Ecto neural progenitor cell (in vitro differentiated cells): ENCODE results near the gene CDX1.

Experiments used
- DNase-seq: peaks from one replicate; pipeline ENCODE4 v3.0.0-alpha.2; 2018; ENCODE audit warnings: low spot score

The CDX1 gene

GRCh38 chr5:150184006-150184405, 17.4 kb downstream of the CDX1 start:
- no peak for DNase-seq

GRCh38 chr5:150184990-150185912, 18.7 kb downstream of the CDX1 start:
- no peak for DNase-seq

GRCh38 chr5:150186137-150186536, 19.6 kb downstream of the CDX1 start:
- no peak for DNase-seq

GRCh38 chr5:150186897-150187296, 20.3 kb downstream of the CDX1 start:
- no peak for DNase-seq

GRCh38 chr5:150188146-150188842, 21.7 kb downstream of the CDX1 start:
- DNase-seq: no peak

GRCh38 chr5:150189326-150189725, 22.7 kb downstream of the CDX1 start:
- DNase-seq: no peak

- no peak for DNase-seq
Observed at GRCh38 chr5:150189728-150190502, 23.3 kb downstream of the CDX1 start, which contains the start of gene SLC6A7. SLC6A7 (plus strand) TSS chr5:150190062; CDS start chr5:150190328, 266 bp downstream.

GRCh38 chr5:150190503-150190979, 24.0 kb downstream of the CDX1 start:
- no peak for DNase-seq

GRCh38 chr5:150190987-150191386, 24.4 kb downstream of the CDX1 start:
- no peak for DNase-seq

- no peak for DNase-seq
Observed at GRCh38 chr5:150192462-150192861, 25.9 kb downstream of the CDX1 start.

- no peak for DNase-seq
Observed at GRCh38 chr5:150195736-150196485, 29.3 kb downstream of the CDX1 start.

GRCh38 chr5:150196514-150196913, 29.9 kb downstream of the CDX1 start:
- DNase-seq: no peak

- no peak for DNase-seq
Observed at GRCh38 chr5:150196986-150197385, 30.4 kb downstream of the CDX1 start.

GRCh38 chr5:150197476-150197875, 30.9 kb downstream of the CDX1 start:
- no peak for DNase-seq

- no peak for DNase-seq
Observed at GRCh38 chr5:150202501-150202900, 35.9 kb downstream of the CDX1 start.

- no peak for DNase-seq
Observed at GRCh38 chr5:150203832-150204589, 37.4 kb downstream of the CDX1 start.

- no peak for DNase-seq
Observed at GRCh38 chr5:150204590-150204960, 38.0 kb downstream of the CDX1 start.

- no peak for DNase-seq
Observed at GRCh38 chr5:150206098-150206778, 39.7 kb downstream of the CDX1 start.

- DNase-seq: no peak
Observed at GRCh38 chr5:150206779-150207115, 40.2 kb downstream of the CDX1 start.
